GM10266 (cell line): ENCODE results near the gene ESAM.

Experiments
- DNase-seq: peaks from one replicate; pipeline ENCODE4 v3.0.0; 2012; ENCODE audit errors: extremely low spot score
- TF ChIP-seq, protein P1 (sequence below): IDR thresholded peaks from 2 replicates; pipeline ENCODE4 v1.5.1; 2012; ENCODE audit warnings: mild to moderate bottlenecking, low read depth; ENCODE audit not compliant: control insufficient read depth, insufficient read depth; ENCODE audit errors: missing control alignments

The ESAM gene

GRCh38 chr11:124725719-124726105 is 36.4 kb downstream of the ESAM start:
- DNase-seq: no peak
- TF ChIP-seq, protein P1, sequence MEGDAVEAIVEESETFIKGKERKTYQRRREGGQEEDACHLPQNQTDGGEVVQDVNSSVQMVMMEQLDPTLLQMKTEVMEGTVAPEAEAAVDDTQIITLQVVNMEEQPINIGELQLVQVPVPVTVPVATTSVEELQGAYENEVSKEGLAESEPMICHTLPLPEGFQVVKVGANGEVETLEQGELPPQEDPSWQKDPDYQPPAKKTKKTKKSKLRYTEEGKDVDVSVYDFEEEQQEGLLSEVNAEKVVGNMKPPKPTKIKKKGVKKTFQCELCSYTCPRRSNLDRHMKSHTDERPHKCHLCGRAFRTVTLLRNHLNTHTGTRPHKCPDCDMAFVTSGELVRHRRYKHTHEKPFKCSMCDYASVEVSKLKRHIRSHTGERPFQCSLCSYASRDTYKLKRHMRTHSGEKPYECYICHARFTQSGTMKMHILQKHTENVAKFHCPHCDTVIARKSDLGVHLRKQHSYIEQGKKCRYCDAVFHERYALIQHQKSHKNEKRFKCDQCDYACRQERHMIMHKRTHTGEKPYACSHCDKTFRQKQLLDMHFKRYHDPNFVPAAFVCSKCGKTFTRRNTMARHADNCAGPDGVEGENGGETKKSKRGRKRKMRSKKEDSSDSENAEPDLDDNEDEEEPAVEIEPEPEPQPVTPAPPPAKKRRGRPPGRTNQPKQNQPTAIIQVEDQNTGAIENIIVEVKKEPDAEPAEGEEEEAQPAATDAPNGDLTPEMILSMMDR: no peak

GRCh38 chr11:124724979-124725718 is 36.9 kb downstream of the ESAM start:
- no peak for DNase-seq

DNA sequence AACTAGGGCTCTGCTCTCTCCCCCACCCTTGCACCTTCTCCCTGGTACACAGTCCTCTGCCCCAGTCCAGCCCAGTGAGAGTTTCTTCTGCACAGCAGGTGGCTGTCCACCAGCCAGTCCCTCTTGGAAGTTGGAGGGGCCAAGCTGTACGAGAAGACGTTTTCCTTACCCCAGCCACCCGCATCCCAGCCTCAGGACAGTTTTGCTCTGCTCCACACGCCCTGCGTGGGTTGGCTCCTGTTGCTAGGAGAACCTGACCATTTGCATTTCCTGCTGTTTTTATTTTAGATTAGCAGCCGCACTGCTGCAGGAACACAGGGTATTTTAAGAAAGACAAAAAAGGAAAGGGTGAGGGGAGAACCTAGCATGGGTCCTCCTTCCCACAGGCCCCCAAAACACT is 39.9 kb downstream of the ESAM start:
- TF ChIP-seq, protein P1: no peak
- DNase-seq: no peak

More at GRCh38 chr11:124724979-124725718, 36.9 kb downstream of the ESAM start:
- TF ChIP-seq, protein P1: no peak

- TF ChIP-seq, protein P1: no peak
- no peak for DNase-seq
Observed at GRCh38 chr11:124719534-124719933, 42.6 kb downstream of the ESAM start.

DNA sequence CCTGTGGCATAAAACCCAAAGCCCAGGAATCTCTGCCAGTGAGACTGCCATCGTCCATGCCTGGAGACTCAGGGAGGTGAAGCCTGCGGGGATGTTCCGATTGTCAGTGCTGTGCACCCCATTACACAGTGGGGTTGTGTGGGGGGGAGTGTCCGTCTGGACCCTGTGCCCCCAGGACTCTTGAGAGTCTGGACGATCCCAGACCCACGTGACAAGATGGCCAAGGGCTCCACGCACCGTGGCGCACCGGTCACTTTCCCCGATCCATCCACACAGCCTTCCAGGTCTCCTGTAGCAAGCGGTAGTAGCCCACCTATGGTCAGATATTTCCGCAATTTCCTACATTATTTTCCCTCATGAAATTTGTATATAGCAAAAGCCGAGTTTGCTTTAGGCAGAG is 43.3 kb downstream of the ESAM start:
- no peak for DNase-seq
- TF ChIP-seq, protein P1: no peak

DNA sequence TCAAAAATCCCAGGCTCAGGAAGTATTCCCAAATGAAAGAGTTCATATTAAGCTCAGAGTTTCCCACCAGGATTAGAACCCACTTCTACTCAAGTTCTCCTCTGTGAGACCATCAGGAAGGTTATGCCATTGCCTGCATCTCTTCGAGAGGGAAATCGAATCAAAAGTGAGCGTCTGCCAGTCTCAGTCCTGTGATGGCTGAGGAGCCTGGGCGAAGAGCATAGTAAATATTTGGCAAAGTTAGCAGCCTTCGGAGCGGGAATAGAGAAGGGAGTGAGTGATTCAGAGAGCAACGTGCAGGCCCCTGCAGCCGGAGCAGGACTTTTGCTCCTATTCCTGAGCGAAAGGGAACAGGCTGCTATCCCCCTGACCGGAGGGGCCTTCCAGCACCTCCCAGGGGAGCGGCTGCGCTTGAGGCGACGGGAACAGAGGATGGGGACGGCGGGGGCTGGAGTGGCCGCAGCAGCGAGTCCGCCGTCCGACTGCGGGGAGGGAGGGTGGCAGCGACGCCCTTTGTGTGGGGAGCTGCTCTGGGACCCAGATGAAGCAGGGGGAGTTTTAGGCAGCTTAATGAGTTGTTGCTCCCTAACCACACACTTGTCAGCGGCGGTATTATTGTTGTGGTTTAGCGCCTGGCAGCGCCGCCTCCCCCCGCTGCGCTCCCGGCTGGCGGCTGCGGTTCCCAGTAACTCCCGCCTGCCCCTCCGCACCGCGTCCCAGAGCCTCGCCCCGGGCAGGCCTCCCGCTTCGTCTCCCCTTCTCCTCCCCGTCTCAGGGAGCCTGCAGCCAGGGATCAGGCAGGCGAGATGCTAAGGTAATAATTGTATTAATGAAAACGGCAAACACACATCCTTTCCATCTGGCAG is 44.1 kb downstream of the ESAM start:
- DNase-seq: no peak
- TF ChIP-seq, protein P1: no peak

- TF ChIP-seq, protein P1: no peak
- DNase-seq: no peak
Observed at GRCh38 chr11:124717421-124717785, 44.7 kb downstream of the ESAM start.
